Measurements from ENCODE around the gene ZFP82. TPM values are rescaled to one million over a fixed set of nuclear protein-coding genes. Genes with fewer than 3 reads are reported as not detected.
A peak's percentile ranks its signal among the peaks of the same experiment; 100 is the strongest.

Gene ZFP82
- total and polyA plus RNA-seq, 12 donors = 2.1 to 6.8 (median 4.6) TPM

- Histone ChIP-seq H3K4me3 (peak overlapping the region in 1 of 4 donors; percentile 6), H3K27ac (no peak overlapping the region), H3K4me1 (replicated peaks in 1 of 2) (no peaks in the 10 kb centered on the region), H3K9me3 (replicated peaks in 1 of 3) (peaks cover 5 to 76% (median 44%) of the 10 kb centered on the region in 3 donors), H3K27me3 (no peaks in the 10 kb centered on the region), H3K36me3 (replicated peaks in 1 of 2) (peaks cover 7 to 11% of the 10 kb centered on the region in 2 donors)
- no peak for DNase-seq
- no peak for TF ChIP-seq POLR2A (IDR thresholded peaks at IDR 0.05)
- no peak for TF ChIP-seq CTCF (IDR thresholded peaks at IDR 0.05)
- intact Hi-C loops (cut with DNase I) = no loop called here
- WGBS, 4 donors = 94 to 98% (median 97%) methylated on average over 5 of the region's 5 CpGs
These were observed 30.7 kb upstream of the ZFP82 start for GRCh38 chr19:36449059-36449670.

- 63 to 92% (median 69%) methylated on average over 1 of the region's 1 CpG for WGBS, 4 donors
These were observed 22.9 kb upstream of the ZFP82 start for GRCh38 chr19:36441339-36441738.

GRCh38 chr19:36436531-36436930 is 18.1 kb upstream of the ZFP82 start:
- peak in 2 of 7 donors; percentile 10 to 19 for DNase-seq
- Histone ChIP-seq H3K9me3 (replicated peaks in 1 of 3) (no peaks in the 10 kb centered on the region), H3K4me3 (no peak overlapping the region), H3K36me3 (replicated peaks in 1 of 2) (no peaks in the 10 kb centered on the region), H3K4me1 (replicated peaks in 1 of 2) (no peaks in the 10 kb centered on the region), H3K27ac (no peak overlapping the region), H3K27me3 (no peaks in the 10 kb centered on the region)
- TF ChIP-seq POLR2A (IDR thresholded peaks at IDR 0.05) (no peak), CTCF (IDR thresholded peaks at IDR 0.05) (no peak)
- intact Hi-C loops (cut with DNase I) = no loop called here
- WGBS, 4 donors = 42 to 54% (median 47%) methylated on average over 2 of the region's 2 CpGs

More at GRCh38 chr19:36441339-36441738, 22.9 kb upstream of the ZFP82 start:
- Histone ChIP-seq H3K4me3 (no peak overlapping the region), H3K4me1 (replicated peaks in 1 of 2) (no peaks in the 10 kb centered on the region), H3K36me3 (replicated peaks in 1 of 2) (no peaks in the 10 kb centered on the region), H3K9me3 (replicated peaks in 1 of 3) (peaks cover 0 to 33% (median 4%) of the 10 kb centered on the region in 3 donors), H3K27me3 (no peaks in the 10 kb centered on the region), H3K27ac (no peak overlapping the region)
- intact Hi-C loops (cut with DNase I) = no loop called here
- no peak for TF ChIP-seq CTCF (IDR thresholded peaks at IDR 0.05)
- TF ChIP-seq POLR2A (IDR thresholded peaks at IDR 0.05) = no peak
- no peak for DNase-seq

- intact Hi-C loops (cut with DNase I) = no loop called here
- H3K9me3 ChIP-seq (replicated peaks in 1 of 3) = no peaks in the 10 kb centered on the region
- TF ChIP-seq CTCF (IDR thresholded peaks at IDR 0.05) (no peak), POLR2A (IDR thresholded peaks at IDR 0.05) (no peak)
- DNase-seq = no peak
- peaks cover 0 to 10% of the 10 kb centered on the region in 2 donors for H3K4me1 ChIP-seq (replicated peaks in 1 of 2)
- H3K4me3 ChIP-seq = no peak overlapping the region
- H3K27ac ChIP-seq = no peak overlapping the region
- 80 to 86% (median 82%) methylated on average over 4 of the region's 4 CpGs for WGBS, 4 donors
- no peaks in the 10 kb centered on the region for H3K36me3 ChIP-seq (replicated peaks in 1 of 2)
- no peaks in the 10 kb centered on the region for H3K27me3 ChIP-seq
These were observed 5.5 kb upstream of the ZFP82 start for GRCh38 chr19:36423925-36424324.

All from adrenal gland (tissue), 12 donors.